GM12891 (cell line): Measurements from ENCODE around the gene HOXB6.

ENCODE experiments used
- POLR2A ChIP-seq: IDR thresholded peaks from 2 replicates; pipeline ENCODE4 v1.6.1; 2011; ENCODE audit warnings: low read depth, low read length, control low read depth
- POLR2AphosphoS5 ChIP-seq: IDR thresholded peaks from 2 replicates; pipeline ENCODE4 v1.6.1; 2011; ENCODE audit warnings: low read depth, low read length, control low read depth

- TF ChIP-seq POLR2A: no peak
- TF ChIP-seq POLR2AphosphoS5: no peak
Observed at GRCh38 chr17:48624544-48625494, 20.0 kb upstream of the HOXB6 start.
